ENCODE data around the gene ELP5.

DNA sequence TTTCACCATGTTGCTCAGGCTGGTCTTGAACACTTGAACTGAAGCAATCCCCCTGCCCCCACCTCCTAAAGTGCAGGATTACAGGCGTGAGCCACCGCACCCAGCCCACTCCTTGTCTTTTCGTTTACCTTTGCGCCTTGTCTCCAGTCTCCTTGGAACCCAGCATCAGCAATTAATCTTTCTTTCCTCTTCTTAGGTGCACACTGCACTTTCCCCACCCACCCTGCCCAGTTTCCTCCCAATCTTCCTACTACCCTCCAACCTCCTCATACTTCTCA, 11.7 kb downstream of the ELP5 start:
- TF ChIP-seq CTCF (IDR thresholded peaks at IDR 0.05; ENCODE audit: low read length) (no peak), EZH2 (IDR thresholded peaks at IDR 0.05; ENCODE audit: borderline replicate concordance, low read length) (no peak)
